ENCODE measurements around the gene CHN2. TPM values are rescaled to one million over a fixed set of nuclear protein-coding genes. Genes with fewer than 3 reads are reported as not detected.

CHN2 gene
- total RNA-seq, 6 donors from 2014 or later: 6.2 to 13.7 (median 11.2) TPM

- Histone ChIP-seq H3K9me3 (no peaks in the 10 kb centered on the region), H3K27me3 (no peaks in the 10 kb centered on the region), H3K36me3 (no peaks in the 10 kb centered on the region), H3K4me1 (no peaks in the 10 kb centered on the region), H3K4me3 (no peak overlapping the region), H3K27ac (no peak overlapping the region)
- WGBS, 2 donors: 47 to 58% methylated on average over 3 of the region's 3 CpGs
- no peak for TF ChIP-seq POLR2A (IDR thresholded peaks at IDR 0.05)
- TF ChIP-seq POLR2AphosphoS5 (IDR thresholded peaks at IDR 0.05): no peak
- TF ChIP-seq, protein P1, sequence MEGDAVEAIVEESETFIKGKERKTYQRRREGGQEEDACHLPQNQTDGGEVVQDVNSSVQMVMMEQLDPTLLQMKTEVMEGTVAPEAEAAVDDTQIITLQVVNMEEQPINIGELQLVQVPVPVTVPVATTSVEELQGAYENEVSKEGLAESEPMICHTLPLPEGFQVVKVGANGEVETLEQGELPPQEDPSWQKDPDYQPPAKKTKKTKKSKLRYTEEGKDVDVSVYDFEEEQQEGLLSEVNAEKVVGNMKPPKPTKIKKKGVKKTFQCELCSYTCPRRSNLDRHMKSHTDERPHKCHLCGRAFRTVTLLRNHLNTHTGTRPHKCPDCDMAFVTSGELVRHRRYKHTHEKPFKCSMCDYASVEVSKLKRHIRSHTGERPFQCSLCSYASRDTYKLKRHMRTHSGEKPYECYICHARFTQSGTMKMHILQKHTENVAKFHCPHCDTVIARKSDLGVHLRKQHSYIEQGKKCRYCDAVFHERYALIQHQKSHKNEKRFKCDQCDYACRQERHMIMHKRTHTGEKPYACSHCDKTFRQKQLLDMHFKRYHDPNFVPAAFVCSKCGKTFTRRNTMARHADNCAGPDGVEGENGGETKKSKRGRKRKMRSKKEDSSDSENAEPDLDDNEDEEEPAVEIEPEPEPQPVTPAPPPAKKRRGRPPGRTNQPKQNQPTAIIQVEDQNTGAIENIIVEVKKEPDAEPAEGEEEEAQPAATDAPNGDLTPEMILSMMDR (IDR thresholded peaks at IDR 0.05): no peak
- TF ChIP-seq EP300 (IDR thresholded peaks at IDR 0.05): no peak
- ATAC-seq (ENCODE audit: low FRiP score in 2 of 2) (no peak), DNase-seq (no peak)
Observed at GRCh38 chr7:29214816-29215215, 20.2 kb downstream of the CHN2 start.

- Histone ChIP-seq H3K36me3 (no peaks in the 10 kb centered on the region), H3K27me3 (no peaks in the 10 kb centered on the region), H3K27ac (no peak overlapping the region), H3K4me1 (no peaks in the 10 kb centered on the region), H3K9me3 (no peaks in the 10 kb centered on the region), H3K4me3 (no peak overlapping the region)
- no peak for ATAC-seq (ENCODE audit: low FRiP score in 2 of 2)
- TF ChIP-seq, protein P1 (IDR thresholded peaks at IDR 0.05): no peak
- no peak for TF ChIP-seq EP300 (IDR thresholded peaks at IDR 0.05)
- TF ChIP-seq POLR2AphosphoS5 (IDR thresholded peaks at IDR 0.05): no peak
- TF ChIP-seq POLR2A (IDR thresholded peaks at IDR 0.05): no peak
- no peak for DNase-seq
- 76 to 87% methylated on average over 1 of the region's 1 CpG for WGBS, 2 donors
Observed at GRCh38 chr7:29216128-29216527, 21.6 kb downstream of the CHN2 start.

GRCh38 chr7:29217113-29217512 lies 22.5 kb downstream of the CHN2 start:
- no peak for TF ChIP-seq EP300 (IDR thresholded peaks at IDR 0.05)
- no peak for TF ChIP-seq POLR2AphosphoS5 (IDR thresholded peaks at IDR 0.05)
- TF ChIP-seq POLR2A (IDR thresholded peaks at IDR 0.05): no peak
- TF ChIP-seq, protein P1 (IDR thresholded peaks at IDR 0.05): no peak
- ATAC-seq (ENCODE audit: low FRiP score in 2 of 2) (no peak), DNase-seq (no peak)
- 54 to 58% methylated on average over 2 of the region's 2 CpGs for WGBS, 2 donors
- Histone ChIP-seq H3K4me1 (no peaks in the 10 kb centered on the region), H3K9me3 (no peaks in the 10 kb centered on the region), H3K36me3 (no peaks in the 10 kb centered on the region), H3K4me3 (no peak overlapping the region), H3K27ac (no peak overlapping the region), H3K27me3 (no peaks in the 10 kb centered on the region)

- ATAC-seq (ENCODE audit: low FRiP score in 2 of 2): no peak
- 89 to 98% methylated on average over 1 of the region's 1 CpG for WGBS, 2 donors
- H3K4me1 ChIP-seq: no peaks in the 10 kb centered on the region
Observed at GRCh38 chr7:29224726-29225125, 30.2 kb downstream of the CHN2 start.

More at GRCh38 chr7:29224726-29225125, 30.2 kb downstream of the CHN2 start:
- Histone ChIP-seq H3K27ac (no peak overlapping the region), H3K27me3 (no peaks in the 10 kb centered on the region), H3K4me3 (no peak overlapping the region), H3K9me3 (no peaks in the 10 kb centered on the region), H3K36me3 (no peaks in the 10 kb centered on the region)
- no peak for DNase-seq
- no peak for TF ChIP-seq POLR2A (IDR thresholded peaks at IDR 0.05)
- TF ChIP-seq EP300 (IDR thresholded peaks at IDR 0.05): no peak
- TF ChIP-seq, protein P1 (IDR thresholded peaks at IDR 0.05): no peak
- TF ChIP-seq POLR2AphosphoS5 (IDR thresholded peaks at IDR 0.05): no peak

All from upper lobe of left lung (tissue), 6 donors.